Measurements from ENCODE around the gene TEX11.

TEX11 gene

GRCh38 chrX:70479247-70479921, 429.1 kb downstream of the TEX11 start:
- DNase-seq (ENCODE audit: low read depth), result peak; percentile 65
- TF ChIP-seq, protein P1, sequence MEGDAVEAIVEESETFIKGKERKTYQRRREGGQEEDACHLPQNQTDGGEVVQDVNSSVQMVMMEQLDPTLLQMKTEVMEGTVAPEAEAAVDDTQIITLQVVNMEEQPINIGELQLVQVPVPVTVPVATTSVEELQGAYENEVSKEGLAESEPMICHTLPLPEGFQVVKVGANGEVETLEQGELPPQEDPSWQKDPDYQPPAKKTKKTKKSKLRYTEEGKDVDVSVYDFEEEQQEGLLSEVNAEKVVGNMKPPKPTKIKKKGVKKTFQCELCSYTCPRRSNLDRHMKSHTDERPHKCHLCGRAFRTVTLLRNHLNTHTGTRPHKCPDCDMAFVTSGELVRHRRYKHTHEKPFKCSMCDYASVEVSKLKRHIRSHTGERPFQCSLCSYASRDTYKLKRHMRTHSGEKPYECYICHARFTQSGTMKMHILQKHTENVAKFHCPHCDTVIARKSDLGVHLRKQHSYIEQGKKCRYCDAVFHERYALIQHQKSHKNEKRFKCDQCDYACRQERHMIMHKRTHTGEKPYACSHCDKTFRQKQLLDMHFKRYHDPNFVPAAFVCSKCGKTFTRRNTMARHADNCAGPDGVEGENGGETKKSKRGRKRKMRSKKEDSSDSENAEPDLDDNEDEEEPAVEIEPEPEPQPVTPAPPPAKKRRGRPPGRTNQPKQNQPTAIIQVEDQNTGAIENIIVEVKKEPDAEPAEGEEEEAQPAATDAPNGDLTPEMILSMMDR (IDR thresholded peaks at IDR 0.05; ENCODE audit: low read length, missing control alignments), result no peak
- H3K4me3 ChIP-seq (replicated peaks; ENCODE audit: low read depth, low read length), result peak overlapping the region; percentile 5

All from fibroblast of pulmonary artery (primary cell).